Keratinocyte (primary cell): ENCODE results near the gene RFX8. TPM values are rescaled to one million over a fixed set of nuclear protein-coding genes. Genes with fewer than 3 reads are reported as not detected.

ENCODE experiments used
- DNase-seq: peaks from one replicate; pipeline ENCODE4 v3.0.0-alpha.2; 2011; ENCODE audit warnings: low read depth, missing footprints, low spot score
- FAIRE-seq: peaks from 2 replicates; lab custom pipeline; 2011; peaks lifted over from hg19 to GRCh38; lab: Jason Lieb, UNC
- H2AFZ ChIP-seq: 2 replicates; pipeline ENCODE4 v1.6.0; 2012; ENCODE audit warnings: low read length, control low read depth, inconsistent platforms; ENCODE audit not compliant: control insufficient read depth
- H3K27ac ChIP-seq: 2 replicates; pipeline ENCODE4 v1.5.1; 2011; ENCODE audit warnings: low read length; ENCODE audit not compliant: control insufficient read depth, insufficient read depth
- H3K27me3 ChIP-seq: 3 replicates; pipeline ENCODE4 v1.6.0; 2011; ENCODE audit warnings: low read length; ENCODE audit not compliant: control insufficient read depth, insufficient read depth; ENCODE audit errors: extremely low read depth
- H3K36me3 ChIP-seq, 2 experiments: 2 replicates in 1 of 2; 3 replicates in 1 of 2; pipeline ENCODE4 v1.5.1; 2011; ENCODE audit warnings: low read length in 2 of 2, mild to moderate bottlenecking in 1 of 2; ENCODE audit not compliant: control insufficient read depth in 2 of 2, insufficient read depth in 2 of 2; ENCODE audit errors: extremely low read depth in 1 of 2
- H3K4me1 ChIP-seq: 3 replicates; pipeline ENCODE4 v1.5.1; 2011; ENCODE audit warnings: low read length; ENCODE audit not compliant: control insufficient read depth, insufficient read depth; ENCODE audit errors: extremely low read depth
- H3K4me2 ChIP-seq: 3 replicates; pipeline ENCODE4 v1.6.0; 2011; ENCODE audit warnings: low read depth, low read length; ENCODE audit not compliant: control insufficient read depth, insufficient read depth; ENCODE audit errors: extremely low read depth
- H3K4me3 ChIP-seq, 3 experiments: fragments of 200-600 bp in 1 of 3; sonication (generic) in 1 of 3; 2 replicates in 2 of 3; 3 replicates in 1 of 3; pipeline ENCODE4 v1.5.1; 2011 to 2016; ENCODE audit warnings: low read length in 3 of 3, mild to moderate bottlenecking in 3 of 3, control low read depth in 2 of 3, inconsistent platforms in 1 of 3, low read depth in 1 of 3, mixed read lengths in 1 of 3, mixed run types in 1 of 3, moderate library complexity in 1 of 3; ENCODE audit not compliant: control insufficient read depth in 2 of 3, insufficient read depth in 2 of 3; ENCODE audit errors: extremely low read depth in 1 of 3
- H3K79me2 ChIP-seq: 2 replicates; pipeline ENCODE4 v1.6.0; 2012; ENCODE audit warnings: low read length; ENCODE audit not compliant: control insufficient read depth, insufficient read depth
- H3K9ac ChIP-seq: 3 replicates; pipeline ENCODE4 v1.6.0; 2011; ENCODE audit warnings: low read length; ENCODE audit not compliant: control insufficient read depth, insufficient read depth; ENCODE audit errors: extremely low read depth
- H3K9me1 ChIP-seq: 3 replicates; pipeline ENCODE4 v1.6.0; 2011; ENCODE audit warnings: low read length; ENCODE audit not compliant: control insufficient read depth, insufficient read depth; ENCODE audit errors: extremely low read depth
- H3K9me3 ChIP-seq: 2 replicates; pipeline ENCODE4 v1.5.1; 2012; ENCODE audit warnings: low read depth, low read length; ENCODE audit not compliant: control insufficient read depth
- H4K20me1 ChIP-seq: 3 replicates; pipeline ENCODE4 v1.6.0; 2011; ENCODE audit warnings: low read length; ENCODE audit not compliant: control insufficient read depth, insufficient read depth; ENCODE audit errors: extremely low read depth
- EZH2 ChIP-seq: IDR thresholded peaks from one replicate; pipeline ENCODE4 v1.6.1; 2012; ENCODE audit warnings: inconsistent platforms, mild to moderate bottlenecking, low read length, moderate library complexity
- dilution Hi-C: fragments of 300-500 bp; cut with MboI; formaldehyde crosslinking; loops from one replicate; pipeline ENCODE4 v1.7.0; 2020; ENCODE audit warnings: low sequenced_read_pairs; ENCODE audit not compliant: extremely low pct_ligation_motif_present
- polyA plus RNA-seq, 5 experiments: library from polyadenylated mRNA; depleted of rRNA in 3 of 5; stranded (reverse) in 3 of 5; stranded (forward) in 1 of 5; unstranded in 1 of 5; fragments of >200 nt; gene quantifications; 1 replicate in 1 of 5; 2 replicates in 3 of 5; 3 replicates in 1 of 5; pipeline versions ENCODE4 v1.2.1 to v1.2.3, GENCODE V29; 2011 to 2012; ENCODE audit warnings: missing spikeins in 2 of 5, low read depth in 1 of 5, low replicate concordance in 1 of 5
- TF ChIP-seq, protein P1 (sequence below), 3 experiments: IDR thresholded peaks in 1 of 3; conservative IDR thresholded peaks in 1 of 3; optimal IDR thresholded peaks in 1 of 3; 2 replicates in 2 of 3; 3 replicates in 1 of 3; pipeline versions ENCODE3 to v1.5.1; 2011; ENCODE audit warnings: low read length in 3 of 3, mild to moderate bottlenecking in 3 of 3, moderate library complexity in 2 of 3, control low read depth in 1 of 3, inconsistent platforms in 1 of 3; ENCODE audit not compliant: insufficient read depth in 2 of 3; ENCODE audit errors: extremely low read depth in 1 of 3

The RFX8 gene
- polyA plus RNA-seq, 1 donor (not counting 4 experiments of a cell fraction or from before 2014, with no cell fraction given): 0.05 TPM

GRCh38 chr2:101418460-101419095 lies 56.3 kb downstream of the RFX8 start:
- Histone ChIP-seq H3K36me3 (no peaks in the 10 kb centered on the region), H4K20me1 (no peaks in the 10 kb centered on the region), H3K27ac (no peak overlapping the region), H3K4me3 (no peak overlapping the region), H3K9ac (no peak overlapping the region), H3K4me2 (no peak overlapping the region), H3K27me3 (no peaks in the 10 kb centered on the region), H3K9me3 (no peaks in the 10 kb centered on the region), H3K9me1 (no peaks in the 10 kb centered on the region), H3K79me2 (no peaks in the 10 kb centered on the region), H3K4me1 (no peaks in the 10 kb centered on the region), H2AFZ (no peak overlapping the region)
- no peak for TF ChIP-seq EZH2
- TF ChIP-seq, protein P1, sequence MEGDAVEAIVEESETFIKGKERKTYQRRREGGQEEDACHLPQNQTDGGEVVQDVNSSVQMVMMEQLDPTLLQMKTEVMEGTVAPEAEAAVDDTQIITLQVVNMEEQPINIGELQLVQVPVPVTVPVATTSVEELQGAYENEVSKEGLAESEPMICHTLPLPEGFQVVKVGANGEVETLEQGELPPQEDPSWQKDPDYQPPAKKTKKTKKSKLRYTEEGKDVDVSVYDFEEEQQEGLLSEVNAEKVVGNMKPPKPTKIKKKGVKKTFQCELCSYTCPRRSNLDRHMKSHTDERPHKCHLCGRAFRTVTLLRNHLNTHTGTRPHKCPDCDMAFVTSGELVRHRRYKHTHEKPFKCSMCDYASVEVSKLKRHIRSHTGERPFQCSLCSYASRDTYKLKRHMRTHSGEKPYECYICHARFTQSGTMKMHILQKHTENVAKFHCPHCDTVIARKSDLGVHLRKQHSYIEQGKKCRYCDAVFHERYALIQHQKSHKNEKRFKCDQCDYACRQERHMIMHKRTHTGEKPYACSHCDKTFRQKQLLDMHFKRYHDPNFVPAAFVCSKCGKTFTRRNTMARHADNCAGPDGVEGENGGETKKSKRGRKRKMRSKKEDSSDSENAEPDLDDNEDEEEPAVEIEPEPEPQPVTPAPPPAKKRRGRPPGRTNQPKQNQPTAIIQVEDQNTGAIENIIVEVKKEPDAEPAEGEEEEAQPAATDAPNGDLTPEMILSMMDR (optimal IDR thresholded peaks at IDR 0.05 in 1 of 3, IDR thresholded peaks at IDR 0.05 in 1 of 3, conservative IDR thresholded peaks at IDR 0.05 in 1 of 3; ENCODE audit: extremely low read depth in 1 of 3, insufficient read depth in 2 of 3, low read length in 3 of 3): no peak
- dilution Hi-C loops: no loop called here
- FAIRE-seq (no peak), DNase-seq (no peak)

DNA sequence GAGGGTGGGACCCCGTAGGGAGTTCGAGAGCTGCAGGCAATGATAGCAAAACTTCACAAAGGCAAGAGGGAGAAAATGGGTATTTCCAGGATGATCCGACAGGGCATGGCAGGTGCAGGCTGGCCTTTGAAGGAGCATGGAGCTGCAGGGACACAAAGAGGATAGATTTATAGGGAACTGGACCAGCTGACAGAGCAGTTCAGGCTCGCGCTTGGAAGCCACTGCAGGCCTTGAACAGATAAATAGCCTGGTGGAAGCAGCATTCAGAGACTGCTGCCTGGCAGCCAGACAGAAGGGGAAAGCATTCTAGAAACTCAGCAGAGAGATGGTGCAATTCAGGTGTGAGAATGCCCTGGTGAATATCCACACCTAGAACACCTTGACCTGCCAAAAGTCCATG lies 58.3 kb downstream of the RFX8 start:
- no peak for DNase-seq
- no peak for FAIRE-seq
- TF ChIP-seq, protein P1 (optimal IDR thresholded peaks at IDR 0.05 in 1 of 3, IDR thresholded peaks at IDR 0.05 in 1 of 3, conservative IDR thresholded peaks at IDR 0.05 in 1 of 3; ENCODE audit: extremely low read depth in 1 of 3, insufficient read depth in 2 of 3, low read length in 3 of 3): no peak
- no peak for TF ChIP-seq EZH2
- no peak overlapping the region for H3K9ac ChIP-seq
- dilution Hi-C loops: no loop called here
- no peak overlapping the region for H2AFZ ChIP-seq
- H3K4me1 ChIP-seq: no peaks in the 10 kb centered on the region
- no peak overlapping the region for H3K4me2 ChIP-seq
- H3K27ac ChIP-seq: no peak overlapping the region
- no peaks in the 10 kb centered on the region for H3K9me3 ChIP-seq
- H3K4me3 ChIP-seq: no peak overlapping the region
- no peaks in the 10 kb centered on the region for H4K20me1 ChIP-seq
- no peaks in the 10 kb centered on the region for H3K36me3 ChIP-seq
- no peaks in the 10 kb centered on the region for H3K27me3 ChIP-seq
- H3K9me1 ChIP-seq: no peaks in the 10 kb centered on the region
- H3K79me2 ChIP-seq: no peaks in the 10 kb centered on the region
